EH (cell line): Measurements from ENCODE around the gene PALLD.
A peak's percentile ranks its signal among the peaks of the same experiment; 100 is the strongest.

Experiments
- DNase-seq: peaks from one replicate; pipeline ENCODE4 v3.0.0-alpha.2; 2015; ENCODE audit warnings: low read depth

Gene PALLD

GRCh38 chr4:168707205-168707604, 210.4 kb downstream of the PALLD start:
- peak; percentile 26 for DNase-seq

DNA sequence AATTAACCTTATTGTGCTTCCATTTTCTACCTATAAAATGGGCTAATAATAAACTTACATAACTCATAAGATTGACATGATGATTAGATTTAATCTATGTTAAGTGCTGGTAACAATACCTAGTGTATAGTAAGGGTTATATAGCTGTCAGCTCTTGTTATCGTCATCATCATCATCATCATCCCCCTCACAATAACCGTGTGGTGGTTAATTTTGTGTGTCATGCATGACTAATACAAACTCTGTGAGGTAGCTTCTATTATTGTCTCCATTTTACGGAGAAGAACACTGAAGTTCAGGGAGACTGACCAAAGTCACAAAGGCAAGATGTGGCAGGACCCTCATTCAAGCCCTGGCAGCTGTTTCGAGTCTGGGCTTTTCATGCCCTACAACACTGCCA, 211.3 kb downstream of the PALLD start:
- no peak for DNase-seq

GRCh38 chr4:168710353-168710946, 213.6 kb downstream of the PALLD start:
- DNase-seq, result peak; percentile 74

DNA sequence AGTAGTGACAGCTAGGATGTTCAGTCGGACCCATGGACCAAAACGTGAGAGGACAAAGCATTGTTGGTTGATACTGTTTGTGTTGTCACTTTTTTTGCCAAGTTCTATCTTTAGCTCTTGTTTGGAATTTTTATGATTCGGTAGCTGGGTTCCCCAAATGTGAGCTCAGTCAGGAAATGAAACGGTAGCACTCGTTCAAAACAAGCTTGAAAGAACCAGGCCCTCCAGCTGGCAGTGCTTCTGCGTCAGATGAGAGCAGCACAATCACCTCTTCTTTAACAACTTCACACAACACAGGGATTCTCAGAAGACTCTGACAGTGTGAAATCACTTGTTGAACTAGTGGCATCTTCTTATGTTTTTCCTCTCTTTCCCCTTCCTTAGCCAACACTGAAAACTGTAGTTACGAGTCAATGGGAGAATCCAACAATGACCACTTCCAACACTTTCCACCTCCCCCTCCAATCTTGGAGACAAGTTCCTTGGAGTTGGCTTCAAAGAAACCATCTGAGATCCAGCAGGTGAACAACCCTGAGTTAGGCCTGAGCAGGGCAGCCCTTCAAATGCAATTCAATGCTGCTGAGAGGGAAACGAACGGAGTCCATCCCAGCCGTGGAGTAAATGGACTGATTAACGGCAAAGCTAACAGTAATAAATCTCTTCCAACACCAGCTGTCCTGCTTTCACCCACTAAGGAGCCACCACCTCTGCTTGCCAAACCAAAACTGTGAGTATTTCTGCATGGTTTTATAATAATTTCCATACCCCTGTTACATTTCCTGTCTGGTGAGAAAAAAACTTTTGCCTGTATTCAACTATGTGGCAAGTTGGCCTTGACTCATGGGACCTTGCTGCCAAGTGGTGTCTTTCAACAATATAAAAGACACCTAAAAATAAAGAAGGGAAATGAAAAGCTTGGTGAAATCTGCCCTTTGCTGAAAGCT, 214.6 kb downstream of the PALLD start:
- DNase-seq, result peak; percentile 66

GRCh38 chr4:168712316-168712890, 215.6 kb downstream of the PALLD start:
- DNase-seq, result no peak

DNA sequence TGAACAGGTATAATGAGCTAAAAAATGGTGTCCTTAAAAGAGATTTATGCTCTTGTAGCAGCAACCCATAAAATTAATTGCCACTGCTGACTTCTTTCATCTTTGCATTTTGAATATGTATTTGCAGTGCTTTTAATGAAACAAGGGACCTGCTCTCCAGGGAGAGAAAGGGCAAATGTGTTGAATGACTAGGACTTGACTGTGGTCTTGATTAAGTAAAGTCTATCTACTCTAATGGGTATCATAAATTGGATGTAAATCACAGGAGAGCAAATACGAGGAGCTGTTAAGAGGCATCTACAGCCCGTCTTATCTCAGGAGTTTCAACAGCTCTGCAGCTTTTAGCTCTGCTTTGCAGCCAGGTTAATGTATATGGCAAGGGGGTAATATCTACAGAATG, 216.4 kb downstream of the PALLD start:
- no peak for DNase-seq

DNA sequence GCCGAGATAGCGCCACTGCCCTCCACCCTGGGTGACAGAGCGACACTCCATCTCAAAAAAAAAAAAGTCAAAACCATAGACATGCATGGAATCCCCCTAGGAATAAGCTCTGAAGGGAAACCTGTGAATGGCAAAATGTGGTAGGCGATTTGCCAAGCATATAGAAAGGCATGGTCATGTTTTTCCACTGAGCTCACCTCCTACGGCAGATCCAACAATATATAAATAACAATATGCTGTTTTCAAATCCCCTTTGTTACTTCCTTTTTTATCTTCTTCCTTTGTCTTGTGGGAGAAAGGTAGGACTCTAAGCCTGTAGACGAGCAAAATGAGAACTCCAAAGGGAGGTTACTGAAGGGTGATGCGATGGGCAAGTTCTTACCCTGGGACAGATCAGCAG, 219.0 kb downstream of the PALLD start:
- DNase-seq, result no peak

- no peak for DNase-seq
Measured at GRCh38 chr4:168716406-168717129, 219.7 kb downstream of the PALLD start.

DNA sequence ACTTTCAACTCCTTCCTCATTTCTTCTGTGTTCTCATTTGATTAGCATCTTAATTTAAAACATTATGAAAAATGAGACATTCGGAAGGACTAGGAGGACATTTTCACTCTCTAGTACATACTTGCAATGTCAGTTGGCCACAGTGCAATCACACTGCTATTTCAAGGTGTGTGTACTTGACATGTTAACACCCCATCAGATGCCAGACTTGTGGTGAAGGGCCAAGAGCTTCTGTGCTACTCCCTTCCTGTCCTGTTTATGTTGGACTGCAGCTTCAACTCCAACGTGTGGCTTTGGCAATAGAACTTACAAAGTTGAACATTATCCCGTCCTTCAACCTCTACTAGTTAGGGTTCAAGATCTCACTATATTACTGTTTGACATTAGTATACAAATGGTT, 221.0 kb downstream of the PALLD start:
- DNase-seq, result no peak

DNA sequence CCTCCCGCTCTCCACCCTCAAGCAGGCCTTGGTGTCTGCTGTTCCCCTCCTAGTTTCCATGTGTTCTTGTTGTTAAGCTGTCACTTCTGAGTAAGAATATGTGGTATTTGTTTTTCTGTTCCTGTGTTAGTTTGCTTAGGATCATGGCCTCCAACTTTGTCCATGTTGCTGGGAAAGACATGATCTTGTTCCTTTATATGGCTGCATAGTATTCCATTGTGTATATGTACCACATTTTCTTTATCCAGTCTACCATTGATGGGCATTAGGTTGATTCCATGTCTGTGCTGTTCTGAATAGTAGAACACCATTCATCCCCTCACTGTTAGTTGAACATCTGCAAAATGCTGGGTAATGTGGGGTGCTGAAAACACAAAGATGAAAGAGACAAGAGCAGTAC, 222.9 kb downstream of the PALLD start:
- no peak for DNase-seq

GRCh38 chr4:168720396-168720900, 223.6 kb downstream of the PALLD start:
- DNase-seq, result no peak

GRCh38 chr4:168722391-168722790, 225.5 kb downstream of the PALLD start:
- no peak for DNase-seq

- DNase-seq, result peak; percentile 84
Measured at GRCh38 chr4:168723020-168723419, 226.2 kb downstream of the PALLD start.

DNA sequence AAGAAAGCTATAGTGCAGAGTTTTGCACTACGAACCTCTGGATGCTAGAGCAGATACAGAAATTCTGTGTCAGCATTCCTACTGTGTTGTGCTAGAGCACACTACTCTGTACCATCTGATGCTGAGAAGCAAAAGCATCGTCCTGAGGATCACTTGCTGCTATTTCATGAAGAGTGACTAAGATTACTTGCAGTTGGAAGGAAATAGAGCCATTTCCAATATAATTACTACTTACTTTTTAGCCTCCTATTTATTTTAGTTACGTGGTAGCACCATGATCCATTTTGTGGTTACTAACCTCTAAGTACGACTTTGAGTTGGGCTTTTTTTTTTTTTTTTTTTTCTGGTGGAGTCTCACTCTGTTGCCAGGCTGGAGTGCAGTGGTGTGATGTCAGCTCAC, 226.7 kb downstream of the PALLD start:
- no peak for DNase-seq

DNA sequence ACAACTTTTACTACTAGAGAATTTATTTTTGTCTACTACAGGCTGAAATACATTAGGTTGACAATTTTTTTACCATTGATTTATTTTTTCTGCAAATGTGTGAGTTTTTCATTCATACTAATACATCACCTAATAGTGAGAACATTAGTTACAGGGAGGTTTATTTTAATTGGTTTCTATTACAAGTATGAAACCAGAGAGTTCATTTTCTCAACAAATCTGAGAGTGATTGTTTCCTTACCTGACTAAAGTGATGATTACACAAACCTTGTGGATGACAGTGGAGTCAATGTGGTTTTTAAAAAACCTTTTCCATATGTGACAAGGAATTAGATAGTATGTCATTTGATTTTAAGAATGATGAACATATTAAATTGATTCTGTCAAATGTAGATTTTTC, 227.4 kb downstream of the PALLD start:
- no peak for DNase-seq

DNA sequence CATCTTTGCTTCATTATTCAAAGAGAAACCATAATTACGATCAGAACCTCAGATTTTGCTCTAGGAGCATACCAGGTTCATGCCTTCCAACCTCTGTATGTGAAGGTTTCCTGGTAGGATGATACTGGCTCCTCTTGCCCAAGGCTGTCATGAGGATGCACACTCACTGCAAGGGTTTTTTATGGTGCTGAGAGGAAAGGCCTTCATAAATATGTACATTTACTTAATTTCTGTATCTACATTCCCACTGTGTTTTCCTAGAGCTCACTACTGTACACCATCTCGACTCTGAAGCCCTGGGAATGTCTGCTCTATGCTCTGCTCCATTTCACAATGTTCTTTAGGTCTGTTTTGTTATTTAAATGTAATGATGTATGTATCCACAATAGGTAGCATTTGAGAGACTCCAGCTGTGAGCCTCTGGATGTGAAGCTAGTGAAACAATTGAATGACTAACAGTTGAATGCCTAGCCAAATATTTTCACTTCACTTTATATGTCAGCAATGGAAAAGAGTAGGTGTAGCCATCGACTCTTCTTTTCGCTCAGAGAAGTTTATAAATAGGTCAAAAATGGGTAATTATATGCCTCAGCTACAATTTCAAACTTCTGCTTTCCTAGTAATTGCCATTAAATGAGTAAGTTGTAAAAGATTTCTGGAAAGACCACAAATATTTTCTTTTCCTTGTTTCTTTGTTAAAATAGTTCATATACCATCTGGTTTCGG, 228.0 kb downstream of the PALLD start:
- DNase-seq, result peak; percentile 82

DNA sequence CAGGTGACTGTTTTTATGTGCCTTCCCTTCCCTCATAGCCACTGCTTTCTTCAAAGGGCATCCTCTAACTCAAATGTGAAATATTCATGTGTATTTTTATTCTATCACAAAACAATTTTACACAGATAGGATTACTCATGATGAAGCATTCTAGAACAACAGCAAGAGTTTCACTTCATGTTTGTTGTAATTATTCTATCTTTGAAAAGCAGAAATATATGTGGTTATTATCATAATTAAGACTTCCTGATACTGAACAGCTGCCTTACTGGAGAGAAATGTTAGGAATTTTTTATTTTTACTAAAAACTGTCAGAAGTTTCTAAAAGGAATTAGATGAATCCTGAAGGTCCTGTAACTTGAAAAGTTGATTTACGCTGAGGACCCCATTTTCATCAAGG, 229.1 kb downstream of the PALLD start:
- peak; percentile 56 for DNase-seq

DNA sequence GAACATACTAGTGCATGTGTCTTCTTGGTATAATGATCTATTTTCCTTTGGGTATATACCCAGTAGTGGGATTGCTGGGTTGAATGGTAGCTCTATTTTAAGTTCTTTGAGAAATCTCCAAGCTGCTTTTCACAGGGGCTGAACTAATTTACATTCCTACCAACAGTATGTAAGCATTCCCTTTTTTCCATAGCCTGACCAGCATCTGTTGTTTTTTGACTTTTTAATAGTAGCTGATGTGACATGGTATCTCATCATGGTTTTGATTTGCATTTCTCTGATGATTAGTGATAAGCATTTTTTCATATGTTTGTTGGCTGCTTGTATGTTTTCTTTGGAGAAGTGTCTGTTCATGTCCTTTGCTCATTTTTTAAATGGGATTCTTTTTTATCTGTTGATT, 230.3 kb downstream of the PALLD start:
- peak; percentile 82 for DNase-seq

DNA sequence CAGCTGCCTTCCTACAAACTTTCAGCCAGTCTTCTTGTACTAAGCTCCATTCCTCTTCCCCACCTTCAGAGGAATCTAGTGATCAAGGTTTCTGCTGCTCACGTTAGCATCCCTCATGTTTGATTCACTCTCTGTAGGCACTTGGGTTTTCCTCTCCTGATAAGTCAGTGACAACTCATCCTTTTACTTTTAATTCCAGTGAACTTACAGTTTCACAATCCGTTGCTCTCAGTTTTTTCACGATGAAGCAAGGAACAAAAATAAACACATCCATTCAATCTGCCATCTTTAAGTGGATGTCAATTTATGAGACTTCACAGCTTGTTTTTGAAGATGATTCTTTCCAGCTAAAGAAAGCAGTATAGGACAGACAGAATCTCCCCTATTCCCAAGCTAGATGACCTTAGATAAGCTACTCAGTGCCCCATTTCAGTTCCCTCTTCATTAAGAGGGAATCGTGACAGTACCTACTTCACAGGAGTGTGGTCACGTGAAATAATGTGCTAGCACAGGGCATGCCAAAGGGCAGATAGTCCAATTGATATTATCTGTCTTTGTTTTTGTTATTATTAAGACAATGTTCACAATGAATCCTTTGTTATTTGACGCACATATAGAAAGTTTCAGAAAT, 234.3 kb downstream of the PALLD start:
- peak; percentile 80 for DNase-seq

DNA sequence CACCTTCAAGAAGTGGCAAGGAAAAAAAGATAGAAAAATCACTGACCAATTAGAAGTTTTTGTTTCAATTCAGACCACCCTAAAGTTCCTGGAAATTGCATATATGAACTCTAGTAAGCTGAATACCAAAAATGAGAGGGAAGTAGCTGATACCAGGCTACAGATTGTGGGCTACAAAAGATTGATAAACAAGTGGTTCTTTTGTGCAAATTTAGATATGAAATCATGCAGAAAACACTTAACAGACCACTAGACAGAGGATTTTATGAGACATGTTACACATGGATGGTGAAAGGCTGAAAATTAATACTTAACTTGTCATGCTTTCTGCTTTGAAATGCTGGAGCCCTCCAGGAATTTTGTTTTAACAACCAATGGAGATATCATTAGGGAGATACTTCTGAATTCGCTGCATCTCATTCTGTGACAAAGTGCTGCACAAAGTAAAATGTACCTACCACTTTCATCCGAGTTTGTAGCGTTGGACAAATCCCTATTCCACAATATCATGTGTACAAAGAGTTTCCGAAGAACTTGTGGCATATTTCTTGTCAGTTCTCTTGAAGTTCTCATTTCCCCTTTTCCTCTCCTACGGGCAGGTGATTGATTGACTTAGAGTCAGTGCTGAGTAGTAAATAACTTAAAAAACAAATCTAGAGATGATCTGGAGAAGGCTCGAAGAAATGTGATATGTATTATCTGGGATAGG, 235.0 kb downstream of the PALLD start:
- no peak for DNase-seq

DNA sequence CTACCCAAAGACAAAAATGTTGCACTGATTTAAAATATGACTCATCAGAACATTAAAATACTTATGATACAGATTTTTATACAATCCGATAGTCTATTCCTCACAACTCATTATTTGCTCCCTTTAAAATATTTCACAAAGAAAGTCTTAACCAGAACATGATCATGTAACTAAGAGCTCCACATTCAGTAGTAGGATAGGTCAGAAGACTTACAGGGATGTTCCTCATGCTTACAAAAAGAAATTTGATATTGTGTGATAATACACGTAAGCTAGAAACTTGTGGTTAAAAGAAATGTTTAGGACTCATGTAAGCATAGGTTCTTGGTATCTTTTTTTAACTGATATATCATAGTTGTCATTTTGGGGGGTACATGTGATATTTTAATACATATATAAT, 235.9 kb downstream of the PALLD start:
- DNase-seq, result no peak
